ENCODE data around the gene HEATR5A.
"Not testable (repeated sequence)": the region's sequence is repeated elsewhere in the genome, so short reads cannot be mapped to it uniquely, and the experiment has no call there.

Gene HEATR5A

DNA sequence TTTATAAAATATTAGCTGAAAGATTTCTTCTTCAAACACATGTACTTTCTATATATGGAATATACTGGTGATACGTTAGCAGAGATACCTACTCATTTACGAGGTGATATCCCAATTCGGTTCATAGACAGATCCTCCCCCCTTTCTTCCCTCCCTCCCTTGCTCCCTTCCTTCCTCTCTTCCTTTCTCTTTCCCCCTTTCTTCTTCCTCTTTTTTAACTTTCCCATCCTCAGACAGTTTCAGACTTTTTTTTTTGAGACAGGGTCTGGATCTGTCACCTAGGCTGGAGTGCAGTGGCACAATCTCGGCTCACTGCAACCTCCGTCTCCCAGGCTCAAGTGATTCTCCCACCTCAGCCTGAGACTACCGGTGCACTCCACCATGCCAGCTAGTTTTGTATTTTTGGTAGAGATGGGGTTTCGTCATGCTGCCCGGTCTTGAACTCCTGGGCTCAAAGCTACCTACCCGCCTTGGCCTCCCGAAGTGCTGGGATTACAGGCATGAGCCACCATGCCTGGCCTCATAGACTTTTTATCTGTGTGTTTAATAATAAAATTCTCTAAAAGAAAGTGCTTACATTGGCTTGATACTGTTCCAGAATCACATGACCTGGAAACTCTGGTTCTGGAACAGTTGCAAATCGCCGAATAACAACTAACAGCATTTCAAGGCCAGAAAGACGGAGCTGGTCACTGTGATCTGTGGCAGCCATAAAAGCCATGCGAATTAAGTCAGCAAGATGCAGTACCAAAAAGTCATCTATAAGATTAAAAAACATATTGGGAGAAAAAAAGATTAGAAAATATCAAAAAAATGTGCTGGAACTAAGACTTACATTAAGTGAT is 99.2 kb downstream of the HEATR5A start:
- no peak for DNase-seq

DNA sequence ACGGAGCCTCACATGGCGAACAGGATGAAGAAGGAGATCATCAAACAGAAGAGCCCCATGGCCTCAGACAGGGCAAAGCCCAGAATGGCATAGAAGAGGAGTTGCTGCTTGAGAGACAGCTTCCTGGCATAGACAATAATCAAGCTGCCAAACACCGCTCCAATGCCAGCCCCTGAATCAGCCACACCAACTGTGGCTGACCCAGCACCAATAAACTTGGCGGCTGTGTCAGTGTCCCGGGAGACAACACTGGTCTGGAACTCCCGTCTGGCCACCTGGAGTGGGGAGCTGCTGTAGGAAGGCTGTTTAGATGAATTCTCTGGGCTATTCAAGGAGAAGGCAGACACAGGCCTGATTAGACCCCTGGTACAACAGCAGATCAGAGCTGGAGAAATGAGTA is 100.1 kb downstream of the HEATR5A start:
- no peak for DNase-seq

DNA sequence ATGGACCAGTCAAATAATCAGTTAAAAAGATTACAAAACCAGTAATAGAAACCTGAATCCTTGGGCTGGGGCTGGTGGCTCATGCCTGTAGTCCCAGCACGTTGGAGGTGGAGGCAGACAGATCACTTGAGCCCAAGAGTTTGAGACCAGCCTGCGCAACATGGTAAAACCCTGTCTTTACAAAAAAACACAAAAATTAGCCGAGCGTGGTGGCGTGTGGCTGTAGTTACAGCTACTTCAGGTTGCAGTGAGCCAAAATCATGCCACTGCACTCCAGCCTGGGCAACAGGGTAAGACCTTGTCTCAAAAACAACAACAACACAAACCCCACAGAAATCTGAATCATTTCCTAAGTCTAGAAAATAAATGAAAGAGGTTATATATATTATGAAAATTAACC is 100.6 kb downstream of the HEATR5A start:
- no peak for DNase-seq

DNA sequence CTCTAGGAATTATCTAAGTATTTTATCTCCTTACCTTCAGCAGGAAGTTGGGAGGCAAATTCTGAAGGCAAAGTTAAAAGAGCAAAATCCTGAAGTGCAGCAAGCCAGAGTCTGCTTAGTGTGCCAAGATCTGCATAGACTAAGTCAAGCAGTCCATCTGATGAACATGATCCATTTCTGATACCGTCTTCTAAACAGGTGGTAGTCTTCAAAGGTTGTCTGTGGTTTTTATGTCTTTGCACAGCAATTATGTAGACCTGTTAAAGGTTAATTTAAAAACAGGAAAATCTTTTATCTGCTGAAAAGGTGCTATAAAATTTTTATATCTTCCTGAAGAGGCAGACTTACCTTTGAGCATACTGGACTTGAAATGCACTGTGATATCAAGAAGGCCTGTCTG is 107.4 kb downstream of the HEATR5A start:
- DNase-seq = no peak

DNA sequence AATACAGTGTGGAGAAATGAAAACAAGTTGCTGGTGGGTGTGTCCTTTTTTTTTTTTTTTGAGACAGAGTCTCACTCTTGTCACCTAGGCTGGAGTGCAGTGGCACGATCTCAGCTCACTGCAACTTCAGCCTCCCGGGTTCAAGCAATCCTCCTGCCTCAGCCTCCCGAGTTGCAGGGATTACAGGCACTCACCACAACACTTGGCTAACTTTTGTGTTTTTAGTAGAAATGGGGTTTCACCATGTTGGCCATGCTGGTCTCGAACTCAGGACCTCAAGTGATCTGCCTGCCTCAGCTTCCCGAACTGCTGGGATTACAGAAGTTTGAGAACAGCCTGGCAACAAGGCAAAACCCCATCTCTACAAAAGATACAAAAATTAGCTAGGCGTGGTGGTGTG is 108.0 kb downstream of the HEATR5A start:
- not testable (repeated sequence) for DNase-seq

DNA sequence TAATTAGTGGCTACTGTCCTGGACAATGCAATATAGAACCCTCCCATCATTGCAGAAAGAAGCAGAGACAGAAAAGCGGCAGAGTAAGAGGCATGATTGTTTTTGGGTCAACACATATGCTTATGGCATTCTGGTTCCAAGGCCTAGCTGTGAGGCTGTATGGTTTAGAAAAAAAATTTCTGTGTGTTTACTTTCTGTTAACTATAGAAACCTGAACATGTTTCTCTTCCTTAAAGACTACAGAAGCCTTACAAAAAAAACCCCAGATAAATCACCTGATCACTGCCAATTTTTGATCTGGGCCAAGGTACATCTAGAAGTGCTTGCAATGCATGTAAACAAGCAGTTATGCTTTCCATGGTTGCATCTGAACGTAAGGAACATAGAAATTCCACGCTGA is 112.7 kb downstream of the HEATR5A start:
- DNase-seq = no peak

DNA sequence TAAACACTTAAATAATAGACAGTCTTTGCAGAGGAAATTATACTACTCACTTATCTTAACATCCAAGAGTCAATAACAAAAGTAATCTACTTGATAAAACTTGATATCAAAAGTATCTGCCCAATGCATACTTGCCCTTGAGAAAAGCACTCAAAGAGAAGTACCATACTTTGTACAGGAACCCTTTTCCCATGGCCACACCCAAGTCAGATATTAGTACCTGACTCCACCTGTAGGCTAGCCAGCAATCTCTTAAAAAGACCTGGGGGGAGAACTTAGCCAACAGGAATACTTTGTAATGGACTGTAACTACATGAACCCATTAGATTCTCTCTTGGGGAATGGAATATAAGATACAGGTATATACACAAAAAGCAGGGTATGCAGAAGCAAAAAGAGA is 113.2 kb downstream of the HEATR5A start:
- no peak for DNase-seq

DNA sequence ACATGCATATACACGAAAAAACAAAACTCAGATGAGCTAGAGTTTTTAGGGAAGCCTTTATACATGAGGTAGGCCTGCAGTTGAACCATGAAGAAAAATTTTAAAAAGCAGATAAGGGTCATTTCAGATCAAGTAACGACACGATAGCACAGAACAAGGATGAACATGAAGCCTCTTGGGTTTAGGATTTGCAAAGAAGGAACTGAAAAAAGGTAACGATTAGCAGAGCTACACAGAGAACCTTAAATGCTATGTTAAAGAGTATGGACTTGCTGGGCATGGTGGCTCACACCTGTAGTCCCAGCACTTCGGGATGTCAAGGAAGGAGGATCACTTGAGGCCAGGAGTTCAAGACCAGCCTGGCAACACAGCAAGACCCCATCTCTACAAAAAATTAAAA is 116.7 kb downstream of the HEATR5A start:
- DNase-seq = no peak

DNA sequence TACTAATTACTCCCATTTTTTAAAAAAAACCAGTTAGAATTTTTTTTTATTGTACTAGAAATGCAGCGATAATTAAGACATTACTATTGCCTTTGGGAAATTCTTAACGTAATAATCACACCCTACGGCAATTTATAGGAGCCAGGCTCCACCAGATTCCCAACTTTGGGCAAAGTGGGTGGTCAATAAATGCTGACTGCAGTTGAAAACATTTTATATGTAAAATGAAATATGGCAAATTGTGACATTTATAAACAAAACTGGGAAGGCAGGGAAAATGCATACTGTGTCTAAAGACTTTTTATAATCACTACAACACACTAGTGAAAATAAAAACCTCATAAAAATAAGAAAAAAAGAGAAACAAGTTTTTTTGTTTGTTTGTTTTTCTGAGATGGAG is 119.5 kb downstream of the HEATR5A start:
- DNase-seq = no peak

DNA sequence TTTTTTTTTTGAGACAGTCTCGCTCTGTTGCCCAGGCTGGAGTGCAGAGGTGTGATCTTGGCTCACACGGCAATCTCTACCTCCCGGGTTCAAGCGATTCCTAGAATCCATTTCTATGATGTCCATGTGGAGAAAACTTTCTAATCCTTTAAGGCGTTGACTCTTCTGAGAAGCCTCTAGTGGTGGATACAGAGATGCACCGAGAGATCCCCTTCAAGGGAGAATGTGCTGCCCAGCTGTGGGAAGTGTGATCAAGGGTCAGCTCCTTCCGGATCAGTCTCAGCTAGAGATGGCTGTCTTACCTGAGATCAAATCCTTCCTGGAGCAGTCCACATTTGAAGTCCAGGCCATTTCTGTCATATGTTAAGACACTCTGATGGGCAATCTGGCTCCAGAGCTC is 120.1 kb downstream of the HEATR5A start:
- no peak for DNase-seq

DNA sequence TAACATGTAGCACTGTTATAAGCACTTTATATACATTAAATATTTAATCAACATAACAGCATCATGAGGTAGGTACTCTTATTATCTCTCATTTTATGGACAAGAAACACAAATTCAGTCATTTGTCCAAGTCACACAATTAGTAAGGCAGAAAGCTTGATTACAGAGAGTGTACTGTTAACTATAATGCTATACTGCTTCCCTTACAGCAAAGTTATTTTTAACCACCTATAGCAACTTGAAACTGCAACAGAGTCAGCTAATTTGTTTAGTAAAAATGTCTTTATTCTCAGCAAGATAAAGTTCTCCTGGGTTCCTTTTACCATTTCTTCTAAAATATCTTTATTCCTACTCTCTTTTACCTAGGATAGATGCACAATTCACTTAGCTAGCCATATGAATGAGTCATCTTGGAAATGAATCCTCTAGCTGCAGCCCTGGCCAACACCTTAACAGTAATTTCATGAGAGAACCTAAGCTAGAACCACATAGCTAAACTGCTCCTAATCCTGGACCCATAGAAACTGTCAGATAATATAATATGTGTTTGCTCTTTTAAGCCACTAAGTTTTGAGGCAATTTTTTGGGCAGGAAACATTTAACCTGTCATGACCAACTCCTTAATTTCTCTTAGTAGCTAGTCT is 122.5 kb downstream of the HEATR5A start:
- DNase-seq = no peak

DNA sequence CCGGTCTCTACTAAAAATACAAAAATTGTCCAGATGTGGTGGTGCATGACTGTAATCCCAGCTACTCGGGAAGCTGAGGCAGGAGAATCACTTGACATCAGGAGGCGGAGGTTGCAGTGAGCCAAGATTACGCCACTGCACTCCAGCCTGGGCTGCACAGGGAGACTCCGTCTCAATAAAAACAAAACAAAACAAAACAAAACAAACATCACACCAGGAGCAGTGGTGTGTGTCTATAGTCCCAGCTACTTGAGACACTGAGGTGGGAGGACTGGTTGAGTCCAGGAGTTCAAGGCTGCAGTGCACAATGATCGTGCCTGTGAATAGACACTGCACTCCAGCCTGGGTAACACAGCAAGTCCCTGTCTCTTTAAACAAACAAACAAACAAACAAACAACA is 123.2 kb downstream of the HEATR5A start:
- no peak for DNase-seq

DNA sequence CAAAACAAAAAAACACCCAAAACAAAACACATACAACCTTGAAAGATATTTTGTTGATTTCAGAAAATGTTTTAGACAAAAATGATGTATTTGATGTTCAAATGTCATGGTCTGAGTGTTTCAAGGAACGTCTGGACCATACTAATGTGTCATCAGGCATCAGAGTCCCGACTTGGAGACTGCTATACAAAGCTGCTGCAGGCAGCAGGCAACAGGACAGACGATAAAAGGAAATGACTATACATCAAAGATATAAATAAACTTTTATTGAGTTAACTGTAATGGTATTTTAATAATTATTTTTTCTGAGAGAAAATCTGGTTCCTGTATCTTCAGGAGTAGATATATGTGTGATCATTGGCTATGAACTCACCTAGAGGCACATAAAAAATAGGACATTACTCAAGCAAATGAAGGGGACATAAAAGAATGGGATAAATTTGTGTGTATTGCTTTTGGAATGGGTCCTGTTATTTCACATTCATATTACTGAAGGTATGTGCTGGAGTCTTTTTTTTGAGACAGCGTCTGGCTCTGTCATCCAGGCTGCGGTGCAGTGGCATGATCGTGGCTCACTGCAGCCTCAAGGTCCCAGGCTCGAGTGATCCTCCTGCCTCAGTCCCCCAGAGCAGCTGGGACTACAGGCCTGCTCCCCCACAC is 125.5 kb downstream of the HEATR5A start:
- no peak for DNase-seq

DNA sequence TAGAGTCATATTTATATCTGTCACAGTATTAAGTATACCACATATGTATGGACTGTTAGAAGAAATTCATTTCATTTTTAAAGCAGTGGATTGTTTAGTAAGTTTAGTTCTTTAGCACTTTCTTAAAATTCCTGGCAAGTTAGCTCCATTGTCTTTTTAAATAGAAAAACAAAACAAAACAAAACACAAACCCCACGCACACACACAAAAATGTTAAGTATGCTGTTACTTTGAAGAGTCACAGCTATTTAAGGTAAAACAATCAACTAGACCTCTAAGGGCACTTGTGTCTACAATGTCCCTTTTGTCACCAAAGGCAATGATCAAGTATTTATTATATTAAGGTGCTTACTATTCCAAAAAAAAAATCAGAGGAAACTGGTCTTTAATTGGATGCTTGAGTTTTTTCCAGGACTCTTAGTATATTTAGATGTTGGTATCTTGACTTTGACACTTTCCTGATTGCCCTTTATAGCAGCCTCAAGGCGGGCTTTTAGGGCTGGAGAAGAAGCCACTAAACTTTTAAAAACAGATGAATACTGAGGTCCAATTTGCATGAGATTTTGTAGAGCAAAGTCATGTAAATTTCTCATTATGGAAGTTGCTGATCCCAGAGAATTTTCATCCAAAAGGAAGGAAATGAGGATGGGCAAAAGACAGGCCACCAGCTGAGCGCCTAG is 127.3 kb downstream of the HEATR5A start:
- DNase-seq = no peak

DNA sequence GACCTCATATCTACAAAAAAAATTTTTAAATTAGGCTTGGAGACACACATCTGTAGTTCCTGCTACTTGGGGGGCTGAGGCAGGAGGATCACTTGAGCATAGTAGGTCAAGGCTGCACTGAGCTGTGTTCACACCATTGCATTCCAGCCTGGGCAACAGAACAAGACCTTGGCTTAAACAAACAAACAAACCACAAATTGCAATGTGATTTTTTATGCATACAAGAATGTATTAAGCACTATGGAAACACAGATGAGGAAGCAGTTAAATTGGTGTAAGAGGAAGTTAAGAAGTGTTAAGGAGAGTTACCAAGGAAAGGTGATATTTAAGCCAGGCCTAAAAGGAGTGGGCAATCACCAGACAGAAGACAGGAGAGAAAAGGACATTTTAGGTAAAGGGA is 129.1 kb downstream of the HEATR5A start:
- no peak for DNase-seq

DNA sequence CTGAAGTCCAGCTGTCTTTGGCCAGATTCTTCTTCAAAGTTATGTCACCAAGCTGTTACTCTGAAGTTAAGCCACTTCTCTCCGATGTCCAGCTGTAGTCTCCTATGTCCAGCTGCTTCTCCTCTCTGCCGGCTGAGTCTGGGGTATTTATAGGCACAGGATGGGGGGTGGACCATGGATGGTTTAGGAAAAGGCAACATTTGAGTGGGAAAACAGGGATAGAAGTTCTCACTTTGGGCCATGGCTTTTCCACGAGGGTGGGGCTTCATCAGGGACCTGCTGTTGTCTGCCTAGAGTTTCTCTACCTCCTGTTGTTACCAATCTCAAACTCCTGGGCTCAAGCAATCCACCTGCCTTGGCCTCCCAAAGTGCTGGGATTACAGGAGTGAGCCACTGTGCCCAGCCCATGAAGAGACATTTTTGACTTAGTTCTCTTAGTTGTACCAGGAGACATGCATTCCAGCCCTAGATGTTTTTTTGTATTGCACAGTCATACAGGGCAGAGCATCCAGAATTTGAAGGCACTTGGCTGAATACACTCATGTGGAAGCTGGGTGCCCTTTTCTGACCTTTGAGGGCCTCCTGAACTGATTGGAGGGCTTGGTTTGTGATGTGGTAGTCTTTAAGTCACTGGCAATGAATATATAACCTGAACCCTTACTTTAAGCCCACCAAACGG is 132.9 kb downstream of the HEATR5A start:
- DNase-seq = no peak

DNA sequence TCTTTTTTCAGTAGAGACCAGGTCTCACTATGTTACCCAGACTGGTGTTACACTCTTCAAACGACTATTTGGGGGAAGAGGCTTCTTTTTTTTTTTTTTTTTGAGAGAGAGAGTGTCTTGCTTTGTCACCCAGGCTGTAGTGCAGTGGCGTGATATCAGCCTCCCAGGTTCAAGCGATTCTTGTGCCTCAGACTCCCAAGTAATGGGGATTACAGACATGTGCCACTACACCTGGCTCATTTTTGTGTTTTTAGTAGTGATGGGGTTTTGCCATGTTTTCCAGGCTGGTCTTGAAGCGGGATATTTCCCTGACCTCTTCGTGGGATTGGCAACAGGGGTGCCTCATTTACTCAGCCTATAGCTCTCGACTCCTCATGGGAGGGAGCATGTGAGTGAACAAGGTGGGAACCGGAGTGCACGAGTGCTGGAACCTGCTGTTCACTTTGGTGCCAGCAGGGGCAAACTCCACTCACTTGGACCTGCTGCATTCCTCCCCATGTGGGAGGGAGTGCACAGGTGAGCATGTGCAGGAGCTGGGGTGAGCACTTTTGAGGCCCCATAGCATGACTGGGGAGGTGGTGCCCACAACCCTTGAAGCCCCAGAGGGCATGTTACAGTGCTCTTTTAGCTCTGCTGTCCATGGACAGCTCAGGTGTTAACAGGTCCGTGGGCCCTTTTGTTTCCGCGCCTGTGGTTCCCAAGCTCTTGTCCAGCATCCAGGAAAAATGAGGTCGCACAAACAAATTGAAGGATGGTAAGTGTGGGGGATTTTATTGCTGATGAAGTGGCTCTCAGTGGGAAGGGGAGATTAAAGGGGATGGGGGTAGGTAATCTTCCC is 133.7 kb downstream of the HEATR5A start:
- no peak for DNase-seq

DNA sequence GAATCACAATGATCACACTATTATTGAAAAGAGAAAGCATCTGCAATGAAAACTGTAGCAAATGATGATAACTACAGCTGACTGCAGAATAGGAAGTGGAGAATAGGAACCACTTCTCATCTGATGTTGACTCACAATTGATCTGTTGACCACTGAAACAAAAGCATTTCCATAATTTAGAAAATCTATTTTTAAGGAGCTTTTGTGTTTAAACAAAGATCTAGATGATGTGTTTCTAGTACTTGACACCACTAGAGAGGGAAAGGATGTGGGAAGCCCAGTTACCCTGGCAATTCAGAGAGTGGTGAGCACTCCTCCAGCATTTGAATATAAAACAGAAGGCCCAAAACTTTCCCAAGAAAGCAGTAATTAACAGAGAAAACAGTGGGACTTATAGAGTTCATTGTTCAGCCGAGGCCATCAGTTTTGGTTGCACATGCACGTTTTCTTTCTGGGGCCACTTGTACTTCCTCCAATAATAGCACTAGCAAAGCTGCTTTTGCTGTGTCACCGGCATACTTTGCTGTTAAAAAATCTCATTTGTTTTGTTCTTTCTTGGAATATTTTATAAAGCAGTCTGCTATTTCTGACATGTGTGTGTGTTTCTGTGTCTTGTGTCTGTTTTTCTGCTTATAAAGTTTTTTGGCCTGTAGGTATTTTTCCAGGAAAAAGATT is 136.6 kb downstream of the HEATR5A start:
- no peak for DNase-seq

DNA sequence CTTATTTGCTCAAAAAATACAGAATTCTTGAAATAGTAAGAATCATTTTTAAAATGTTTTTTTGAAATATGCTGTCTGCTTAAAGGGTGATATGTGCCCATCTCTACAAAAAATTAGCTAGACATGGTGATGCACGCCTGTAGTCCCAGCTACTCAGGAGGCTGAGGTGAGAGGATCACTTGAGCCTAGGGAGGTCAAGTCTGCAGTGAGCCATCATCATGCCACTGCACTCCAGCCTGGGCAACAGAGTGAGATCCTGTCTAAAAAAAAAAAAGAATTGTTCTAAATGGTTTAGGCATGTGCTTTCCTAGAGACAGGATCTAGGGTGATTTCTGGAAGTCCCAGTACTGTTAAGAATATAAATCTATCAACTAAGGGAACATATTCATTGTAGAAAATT is 137.2 kb downstream of the HEATR5A start:
- DNase-seq = no peak

DNA sequence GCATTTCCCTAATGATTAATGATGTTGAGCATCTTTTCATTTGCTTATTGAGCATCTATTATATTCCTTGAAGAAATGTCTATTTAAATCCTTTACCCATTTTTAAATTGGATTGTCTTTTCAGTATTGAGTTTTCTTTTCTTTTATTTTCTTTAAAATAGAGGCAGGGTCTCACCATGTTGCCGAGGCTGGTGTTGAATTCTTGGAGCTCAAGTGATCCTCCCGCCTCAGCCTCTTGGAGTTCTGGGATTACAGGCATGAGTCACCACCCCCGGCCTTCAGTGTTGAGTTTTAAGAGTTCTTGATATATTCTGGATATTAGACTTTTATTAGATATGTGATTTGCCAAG is 139.5 kb downstream of the HEATR5A start:
- DNase-seq = no peak

DNA sequence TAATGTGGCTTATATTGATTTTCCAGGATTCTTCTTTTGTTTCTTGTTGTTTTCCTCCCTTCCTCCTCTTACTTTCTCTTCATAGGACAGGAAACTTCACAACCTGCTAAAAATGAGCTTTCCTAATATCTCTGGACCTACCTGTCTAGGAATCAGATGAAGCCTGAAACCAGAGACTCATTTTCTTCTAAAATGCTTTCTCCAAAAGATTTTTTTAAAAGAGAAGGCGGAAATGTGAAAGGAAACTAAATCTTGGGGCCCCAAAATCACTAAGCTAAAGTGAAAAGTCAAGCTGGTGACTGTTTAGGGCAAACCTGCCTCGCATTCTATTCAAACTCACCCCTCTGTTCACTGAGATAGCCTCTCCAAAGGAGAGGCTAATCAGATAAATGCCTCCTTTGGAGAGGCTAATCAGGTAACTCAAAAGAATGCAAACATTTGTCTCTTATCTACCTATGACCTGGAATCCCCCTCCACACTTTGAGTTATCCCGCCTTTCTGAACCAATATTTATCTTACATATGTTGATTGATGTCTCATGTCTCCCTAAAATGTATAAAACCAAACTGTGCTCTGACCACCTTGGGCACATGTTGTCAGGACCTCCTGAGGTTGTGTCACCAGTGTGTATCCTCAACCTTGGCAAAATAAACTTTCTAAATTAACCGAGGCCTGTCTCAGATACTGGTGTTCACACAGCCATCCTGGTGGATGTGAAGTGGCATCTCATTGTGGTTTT is 140.0 kb downstream of the HEATR5A start:
- no peak for DNase-seq

All from NCI-H2081 (cell line).